ENCODE results near the gene CNOT4. TPM values are rescaled to one million over a fixed set of nuclear protein-coding genes. Genes with fewer than 3 reads are reported as not detected.

Gene CNOT4
- total and polyA plus RNA-seq, 2 of the 13 experiments (the other 11 are each of a cell fraction or from before 2014, with no cell fraction given) = 7.4 to 8.4 TPM

GRCh38 chr7:135335628-135336139 lies 174.2 kb downstream of the CNOT4 start (continued):
- TF ChIP-seq ZBED4 (CRISPR knock-in tag; IDR thresholded peaks at IDR 0.05; ENCODE audit: borderline replicate concordance) = peak; percentile 57; the same call in 1 of the 2 replicates
- peak; percentile 77; the same call in 1 of the 2 replicates for TF ChIP-seq BRF2 (CRISPR knock-in tag; IDR thresholded peaks at IDR 0.05)
- 0 out of 2 replicates have a peak, but pooled peaks have one; percentile 34 for TF ChIP-seq KDM3A (CRISPR knock-in tag; IDR thresholded peaks at IDR 0.05; ENCODE audit: low read depth)
- TF ChIP-seq, protein P1, sequence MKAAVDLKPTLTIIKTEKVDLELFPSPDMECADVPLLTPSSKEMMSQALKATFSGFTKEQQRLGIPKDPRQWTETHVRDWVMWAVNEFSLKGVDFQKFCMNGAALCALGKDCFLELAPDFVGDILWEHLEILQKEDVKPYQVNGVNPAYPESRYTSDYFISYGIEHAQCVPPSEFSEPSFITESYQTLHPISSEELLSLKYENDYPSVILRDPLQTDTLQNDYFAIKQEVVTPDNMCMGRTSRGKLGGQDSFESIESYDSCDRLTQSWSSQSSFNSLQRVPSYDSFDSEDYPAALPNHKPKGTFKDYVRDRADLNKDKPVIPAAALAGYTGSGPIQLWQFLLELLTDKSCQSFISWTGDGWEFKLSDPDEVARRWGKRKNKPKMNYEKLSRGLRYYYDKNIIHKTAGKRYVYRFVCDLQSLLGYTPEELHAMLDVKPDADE (CRISPR knock-in tag; IDR thresholded peaks at IDR 0.05) = no peak
- TF ChIP-seq NFE2L2 (IDR thresholded peaks at IDR 0.05; ENCODE audit: low read length) = no peak
- TF ChIP-seq CEBPB (IDR thresholded peaks at IDR 0.05; ENCODE audit: borderline replicate concordance, low read depth, low read length) = no peak
- TF ChIP-seq ZNF850 (CRISPR knock-in tag; conservative IDR thresholded peaks at IDR 0.05) = no peak
- peak; percentile 70; the same call in 1 of the 2 replicates for TF ChIP-seq ZNF274 (CRISPR knock-in tag; IDR thresholded peaks at IDR 0.05)
- no peak for TF ChIP-seq RBM39 (IDR thresholded peaks at IDR 0.05; ENCODE audit: low read depth, low read length, poor library complexity, severe bottlenecking)
- TF ChIP-seq PREB (CRISPR knock-in tag; IDR thresholded peaks at IDR 0.05) = no peak
- no peak for TF ChIP-seq ZNF652 (CRISPR knock-in tag; IDR thresholded peaks at IDR 0.05; ENCODE audit: borderline replicate concordance, low read depth)
- TF ChIP-seq ZNF800 (CRISPR knock-in tag; IDR thresholded peaks at IDR 0.05) = no peak
- no peak for TF ChIP-seq PCBP1 (IDR thresholded peaks at IDR 0.05; ENCODE audit: borderline replicate concordance, low read depth, low read length)
- no peak for TF ChIP-seq IKZF4 (CRISPR knock-in tag; IDR thresholded peaks at IDR 0.05; ENCODE audit: borderline replicate concordance, low read depth, not compliant biosample characterization)
- peak; percentile 43; the same call in 1 of the 2 replicates for TF ChIP-seq ZNF615 (CRISPR knock-in tag; IDR thresholded peaks at IDR 0.05; ENCODE audit: borderline replicate concordance)
- no peak for TF ChIP-seq KAT7 (CRISPR knock-in tag; IDR thresholded peaks at IDR 0.05; ENCODE audit: borderline replicate concordance)
- no peak for TF ChIP-seq NPAS2 (CRISPR knock-in tag; IDR thresholded peaks at IDR 0.05; ENCODE audit: borderline replicate concordance)
- TF ChIP-seq HNRNPK (IDR thresholded peaks at IDR 0.05; ENCODE audit: low read depth, low read length, poor library complexity, severe bottlenecking) = no peak
- TF ChIP-seq ZMYM2 (CRISPR knock-in tag; IDR thresholded peaks at IDR 0.05) = no peak

Data from HepG2 (cell line).